Liver (tissue), 3 donors: Measurements from ENCODE around the gene HFM1.
"Not testable (repeated sequence)": the region's sequence is repeated elsewhere in the genome, so short reads cannot be mapped to it uniquely, and the experiment has no call there.

Experiments used
- CTCF ChIP-seq: fragments of 150-350 bp; IDR thresholded peaks from 2 replicates; pipeline ENCODE4 v1.5.1; 2017; ENCODE audit warnings: improper control_type of control experiment, low read depth, low read length; ENCODE audit not compliant: missing input control
- EGR1 ChIP-seq, 2 donors: IDR thresholded peaks; 2 replicates each; pipeline ENCODE4 v1.6.1; 2016 to 2018; ENCODE audit warnings: antibody characterized with exemption in 2 of 2, low read depth in 2 of 2
- HNF4A ChIP-seq, 2 donors: conservative IDR thresholded peaks; 2 replicates each; pipeline ENCODE4 v1.6.1; 2016; ENCODE audit warnings: antibody characterized with exemption in 2 of 2, mild to moderate bottlenecking in 2 of 2
- donor health status: healthy.
- donor health status: healthy.

DNA sequence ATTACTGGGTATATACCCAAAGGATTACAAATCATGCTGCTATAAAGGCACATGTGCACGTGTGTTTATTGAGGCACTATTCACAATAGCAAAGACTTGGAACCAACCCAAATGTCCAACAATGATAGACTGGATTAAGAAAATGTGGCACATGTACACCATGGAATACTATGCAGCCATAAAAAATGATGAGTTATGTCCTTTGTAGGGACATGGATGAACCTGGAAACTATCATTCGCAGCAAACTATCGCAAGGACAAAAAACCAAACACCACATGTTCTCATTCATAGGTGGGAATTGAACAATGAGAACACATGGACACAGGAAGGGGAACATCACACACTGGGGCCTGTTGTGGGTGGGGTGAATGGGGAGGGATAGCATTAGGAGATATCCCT is 32.4 kb downstream of the HFM1 start:
- not testable (repeated sequence) for TF ChIP-seq EGR1 (IDR thresholded peaks at IDR 0.05; ENCODE audit: low read depth in 2 of 2); CTCF; HNF4A (conservative IDR thresholded peaks at IDR 0.05)
